ENCODE results near the gene MRPS35.

GRCh38 chr12:27805238-27805637 is 94.6 kb downstream of the MRPS35 start:
- TF ChIP-seq CTCF (conservative IDR thresholded peaks at IDR 0.05; ENCODE audit: low read depth, low read length) (no peak), EZH2 (IDR thresholded peaks at IDR 0.05; ENCODE audit: low read length, unreplicated experiment) (no peak)
